ENCODE results near the gene SPDYE1. TPM values are rescaled to one million over a fixed set of nuclear protein-coding genes. Genes with fewer than 3 reads are reported as not detected.
"Not testable (repeated sequence)": the region's sequence is repeated elsewhere in the genome, so short reads cannot be mapped to it uniquely, and the experiment has no call there.

The SPDYE1 gene
- total and polyA plus RNA-seq, 9 donors: 0.18 to 2.0 (median 0.60) TPM; not detected in 1

GRCh38 chr7:43990829-43991228, 6.9 kb upstream of the SPDYE1 start:
- H3K27me3 ChIP-seq (ENCODE audit: control insufficient read depth, insufficient read depth, low read length); H3K27ac ChIP-seq (ENCODE audit: low read length); H3K36me3 ChIP-seq (ENCODE audit: control insufficient read depth, insufficient read depth, low read length); H3K4me3 ChIP-seq (ENCODE audit: low read length); H3K9me3 ChIP-seq (replicated peaks; ENCODE audit: control insufficient read depth, low read depth, low read length); DNase-seq; H3K4me1 ChIP-seq (ENCODE audit: control insufficient read depth, insufficient read depth, low read length): not testable (repeated sequence)
- WGBS (ENCODE audit: insufficient coverage): no CpG with 5 or more reads among the region's 1 CpG

DNA sequence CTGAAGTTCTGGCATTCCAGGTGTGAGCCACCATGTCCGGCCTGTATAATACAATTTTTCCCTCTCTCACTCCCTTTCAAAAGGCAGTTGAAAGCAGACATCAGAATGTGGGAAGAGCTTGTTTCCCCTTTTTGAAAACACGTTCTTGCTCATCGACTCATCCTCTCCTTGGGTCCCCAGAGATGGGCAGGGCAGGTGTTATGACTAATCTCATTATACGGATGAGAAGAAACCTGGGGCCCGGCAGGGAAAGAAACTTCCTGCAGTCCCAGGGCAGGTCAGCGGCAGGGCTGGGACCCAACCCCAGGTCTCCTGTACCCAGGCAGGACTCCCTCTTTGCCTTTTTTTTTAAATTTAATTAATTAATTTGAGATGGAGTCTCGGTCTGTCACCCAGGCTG, 4.8 kb upstream of the SPDYE1 start:
- H3K4me1 ChIP-seq (ENCODE audit: control insufficient read depth, insufficient read depth, low read length); DNase-seq; H3K36me3 ChIP-seq (ENCODE audit: control insufficient read depth, insufficient read depth, low read length); H3K27ac ChIP-seq (ENCODE audit: low read length); H3K4me3 ChIP-seq (ENCODE audit: low read length); H3K27me3 ChIP-seq (ENCODE audit: control insufficient read depth, insufficient read depth, low read length); H3K9me3 ChIP-seq (replicated peaks; ENCODE audit: control insufficient read depth, low read depth, low read length): not testable (repeated sequence)
- no CpG with 5 or more reads among the region's 7 CpGs for WGBS (ENCODE audit: insufficient coverage)

DNA sequence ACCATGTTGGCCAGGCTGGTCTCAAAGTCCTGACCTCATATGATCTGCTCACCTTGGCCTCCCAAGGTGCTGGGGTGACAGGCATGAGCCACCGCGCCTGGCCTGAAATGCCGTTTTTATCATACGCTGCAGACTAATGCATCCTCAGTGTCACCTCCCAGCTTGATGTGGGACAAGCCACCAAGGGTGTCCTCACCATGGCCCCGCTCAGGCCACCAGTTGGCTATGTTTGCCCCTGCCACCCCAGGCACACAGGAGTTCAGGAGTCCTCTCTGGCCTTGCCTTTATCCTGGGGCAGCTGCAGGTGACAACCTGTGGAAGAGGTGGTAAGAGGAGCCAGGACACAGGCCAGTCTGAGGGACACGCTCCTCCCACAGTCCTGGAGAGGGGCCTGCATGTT, 3.0 kb upstream of the SPDYE1 start:
- not testable (repeated sequence) for H3K27me3 ChIP-seq (ENCODE audit: control insufficient read depth, insufficient read depth, low read length); H3K36me3 ChIP-seq (ENCODE audit: control insufficient read depth, insufficient read depth, low read length); H3K9me3 ChIP-seq (replicated peaks; ENCODE audit: control insufficient read depth, low read depth, low read length); H3K4me3 ChIP-seq (ENCODE audit: low read length); H3K27ac ChIP-seq (ENCODE audit: low read length); H3K4me1 ChIP-seq (ENCODE audit: control insufficient read depth, insufficient read depth, low read length); DNase-seq
- no CpG with 5 or more reads among the region's 6 CpGs for WGBS (ENCODE audit: insufficient coverage)

DNA sequence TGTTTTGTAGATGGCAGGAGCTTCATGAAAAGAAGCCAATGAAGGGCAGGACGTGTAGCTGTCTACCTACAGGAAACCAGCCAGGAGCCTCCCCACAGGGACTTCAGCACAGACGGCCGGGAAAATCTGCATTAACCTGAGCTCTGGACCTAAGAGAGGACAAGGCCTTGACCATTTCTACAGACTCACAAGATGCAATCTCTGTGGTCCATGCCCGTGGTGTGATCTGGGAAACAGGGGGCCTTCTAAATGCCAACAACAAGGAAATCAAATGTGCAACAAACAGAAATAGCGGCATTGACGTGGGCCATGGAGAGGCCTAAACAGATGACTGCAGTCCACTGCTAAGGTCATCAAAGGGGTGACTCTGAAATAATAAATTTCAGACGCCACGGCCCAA, 14.4 kb downstream of the SPDYE1 start:
- H3K4me1 ChIP-seq (ENCODE audit: control insufficient read depth, insufficient read depth, low read length); H3K27me3 ChIP-seq (ENCODE audit: control insufficient read depth, insufficient read depth, low read length); DNase-seq; H3K27ac ChIP-seq (ENCODE audit: low read length); H3K4me3 ChIP-seq (ENCODE audit: low read length); H3K9me3 ChIP-seq (replicated peaks; ENCODE audit: control insufficient read depth, low read depth, low read length); H3K36me3 ChIP-seq (ENCODE audit: control insufficient read depth, insufficient read depth, low read length): not testable (repeated sequence)
- 100% methylated on average over 4 of the region's 8 CpGs for WGBS (ENCODE audit: insufficient coverage)

GRCh38 chr7:44015090-44015489, 17.4 kb downstream of the SPDYE1 start:
- not testable (repeated sequence) for H3K4me1 ChIP-seq (ENCODE audit: control insufficient read depth, insufficient read depth, low read length); H3K36me3 ChIP-seq (ENCODE audit: control insufficient read depth, insufficient read depth, low read length); H3K9me3 ChIP-seq (replicated peaks; ENCODE audit: control insufficient read depth, low read depth, low read length); H3K27ac ChIP-seq (ENCODE audit: low read length); H3K4me3 ChIP-seq (ENCODE audit: low read length); H3K27me3 ChIP-seq (ENCODE audit: control insufficient read depth, insufficient read depth, low read length); DNase-seq
- WGBS (ENCODE audit: insufficient coverage): no CpG with 5 or more reads among the region's 12 CpGs

- Histone ChIP-seq H3K4me3 (ENCODE audit: low read length) (peak overlapping the region; percentile 74), H3K27ac (ENCODE audit: low read length) (peak overlapping the region; percentile 54)
- not testable (repeated sequence) for H3K4me1 ChIP-seq (ENCODE audit: control insufficient read depth, insufficient read depth, low read length); H3K27me3 ChIP-seq (ENCODE audit: control insufficient read depth, insufficient read depth, low read length); H3K36me3 ChIP-seq (ENCODE audit: control insufficient read depth, insufficient read depth, low read length); H3K9me3 ChIP-seq (replicated peaks; ENCODE audit: control insufficient read depth, low read depth, low read length)
- WGBS (ENCODE audit: insufficient coverage): 0% methylated on average over 42 of the region's 63 CpGs
- DNase-seq: peak; percentile 99
Measured at GRCh38 chr7:44018857-44019807, 21.4 kb downstream of the SPDYE1 start.

DNA sequence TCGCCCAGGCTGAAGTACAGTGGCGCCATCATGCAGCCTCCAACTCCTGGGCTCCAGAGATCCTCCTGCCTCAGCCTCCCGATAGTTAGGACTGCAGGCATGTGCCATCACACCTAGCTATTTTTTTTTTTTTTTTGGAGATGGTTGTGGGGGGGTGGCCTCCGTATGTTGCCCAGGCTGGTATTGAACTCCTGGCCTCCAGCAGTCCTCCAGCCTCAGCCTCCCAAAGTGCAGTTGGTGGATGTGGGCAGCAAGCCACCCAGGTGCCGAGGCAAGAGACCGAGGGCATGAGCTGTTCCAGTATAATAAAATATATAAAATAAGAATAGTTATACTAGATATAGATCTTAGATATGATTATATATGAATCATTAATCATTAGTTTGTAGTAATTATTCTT, 22.1 kb downstream of the SPDYE1 start:
- not testable (repeated sequence) for H3K27me3 ChIP-seq (ENCODE audit: control insufficient read depth, insufficient read depth, low read length); H3K36me3 ChIP-seq (ENCODE audit: control insufficient read depth, insufficient read depth, low read length); H3K4me1 ChIP-seq (ENCODE audit: control insufficient read depth, insufficient read depth, low read length); H3K4me3 ChIP-seq (ENCODE audit: low read length); H3K9me3 ChIP-seq (replicated peaks; ENCODE audit: control insufficient read depth, low read depth, low read length); DNase-seq
- H3K27ac ChIP-seq (ENCODE audit: low read length): peak overlapping the region; percentile 54
- WGBS (ENCODE audit: insufficient coverage): no CpG with 5 or more reads among the region's 6 CpGs

GRCh38 chr7:44022069-44022468, 24.4 kb downstream of the SPDYE1 start:
- H3K9me3 ChIP-seq (replicated peaks; ENCODE audit: control insufficient read depth, low read depth, low read length); H3K36me3 ChIP-seq (ENCODE audit: control insufficient read depth, insufficient read depth, low read length); DNase-seq; H3K4me3 ChIP-seq (ENCODE audit: low read length); H3K27ac ChIP-seq (ENCODE audit: low read length); H3K4me1 ChIP-seq (ENCODE audit: control insufficient read depth, insufficient read depth, low read length); H3K27me3 ChIP-seq (ENCODE audit: control insufficient read depth, insufficient read depth, low read length): not testable (repeated sequence)
- 100% methylated on average over 1 of the region's 7 CpGs for WGBS (ENCODE audit: insufficient coverage)

DNA sequence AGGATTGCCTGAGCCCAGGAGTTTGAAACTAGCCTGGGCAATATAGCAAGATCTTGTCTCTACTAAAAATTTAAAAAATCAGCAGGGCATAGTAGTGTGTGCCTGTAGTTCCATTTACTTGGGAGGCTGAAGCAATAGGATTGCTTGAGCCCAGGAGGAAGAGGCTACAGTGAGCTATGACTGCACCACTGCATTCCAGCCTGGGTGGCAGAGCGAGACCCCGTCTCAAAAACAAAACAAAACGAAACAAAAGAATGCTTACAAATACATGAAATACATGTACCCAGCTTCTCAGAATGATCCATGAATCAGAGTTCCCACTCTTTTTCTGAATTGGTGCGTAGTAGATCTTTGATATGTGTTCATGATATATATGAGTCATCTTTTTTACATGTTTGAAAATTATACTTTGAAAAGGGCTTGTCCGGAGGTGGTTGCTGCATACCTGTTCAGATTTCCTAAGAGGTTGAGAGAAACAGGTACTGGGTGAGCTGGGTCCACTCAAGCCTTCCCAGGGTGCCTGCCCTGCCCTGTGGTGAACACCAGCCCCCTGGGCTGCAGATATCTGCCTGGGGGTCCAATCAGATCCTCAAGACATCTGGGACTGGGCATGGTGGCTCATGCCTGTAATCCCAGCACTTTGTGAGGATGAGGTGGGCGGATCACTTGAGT, 25.2 kb downstream of the SPDYE1 start:
- not testable (repeated sequence) for H3K27me3 ChIP-seq (ENCODE audit: control insufficient read depth, insufficient read depth, low read length); H3K27ac ChIP-seq (ENCODE audit: low read length); H3K4me3 ChIP-seq (ENCODE audit: low read length); H3K36me3 ChIP-seq (ENCODE audit: control insufficient read depth, insufficient read depth, low read length); H3K4me1 ChIP-seq (ENCODE audit: control insufficient read depth, insufficient read depth, low read length); H3K9me3 ChIP-seq (replicated peaks; ENCODE audit: control insufficient read depth, low read depth, low read length); DNase-seq
- no CpG with 5 or more reads among the region's 6 CpGs for WGBS (ENCODE audit: insufficient coverage)

DNA sequence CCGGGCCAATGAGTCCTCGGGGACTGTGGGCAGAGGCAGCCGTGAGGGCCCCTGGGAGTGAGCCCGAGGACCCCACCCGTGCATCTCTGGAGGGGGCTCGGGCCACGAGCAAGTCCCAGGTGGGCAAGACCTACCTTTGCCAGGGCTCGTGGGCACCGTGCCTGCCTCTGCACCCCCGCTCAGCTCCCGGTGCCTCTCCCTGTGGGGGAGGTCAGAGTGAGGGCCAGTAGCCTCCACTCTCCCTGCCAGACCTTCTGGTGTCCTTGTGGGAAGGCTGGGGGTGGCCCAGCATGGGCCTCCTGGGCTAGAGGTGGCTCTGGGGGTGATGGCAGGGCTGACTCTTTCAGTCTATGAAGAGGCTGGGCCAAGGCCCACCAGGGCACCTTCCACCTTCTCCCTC, 31.7 kb downstream of the SPDYE1 start:
- H3K27ac ChIP-seq (ENCODE audit: low read length); H3K4me3 ChIP-seq (ENCODE audit: low read length); H3K27me3 ChIP-seq (ENCODE audit: control insufficient read depth, insufficient read depth, low read length); DNase-seq; H3K9me3 ChIP-seq (replicated peaks; ENCODE audit: control insufficient read depth, low read depth, low read length); H3K4me1 ChIP-seq (ENCODE audit: control insufficient read depth, insufficient read depth, low read length); H3K36me3 ChIP-seq (ENCODE audit: control insufficient read depth, insufficient read depth, low read length): not testable (repeated sequence)
- WGBS (ENCODE audit: insufficient coverage): no CpG with 5 or more reads among the region's 11 CpGs

All from muscle of leg (tissue), 11 donors.